ENCODE results near the gene SH3BP2.

SH3BP2 gene

GRCh38 chr4:2856266-2856665 is 63.4 kb downstream of the SH3BP2 start:
- no peak for DNase-seq (ENCODE audit: low spot score)

DNA sequence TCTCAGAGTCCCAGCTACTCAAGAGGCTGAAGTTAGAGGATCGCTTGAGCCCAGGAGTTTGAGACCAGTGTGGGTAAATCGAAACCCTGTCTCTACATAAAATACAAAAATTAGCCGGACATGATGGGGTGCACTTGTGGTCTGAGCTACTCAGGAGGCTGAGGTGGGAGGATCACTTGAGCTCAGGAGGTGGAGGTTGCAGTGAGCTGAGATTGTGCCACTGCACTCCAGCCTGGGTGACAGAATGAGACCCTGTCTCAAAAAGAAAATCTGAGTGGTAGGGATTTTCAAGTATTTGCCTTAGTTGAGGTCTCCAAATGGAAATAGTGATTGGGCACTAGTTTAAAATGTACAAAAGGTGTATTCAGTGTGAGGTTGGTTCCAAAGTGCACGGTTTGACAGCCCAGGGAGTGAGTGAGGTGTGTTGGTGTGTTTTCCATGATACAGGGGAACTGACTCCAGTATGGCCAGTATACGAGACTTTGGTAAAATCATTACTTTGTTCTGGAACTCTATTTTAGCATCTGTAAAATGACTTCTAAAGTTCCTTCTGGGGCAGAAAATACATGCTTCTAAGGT is 64.6 kb downstream of the SH3BP2 start:
- DNase-seq (ENCODE audit: low spot score) = no peak

GRCh38 chr4:2858451-2859217 is 65.7 kb downstream of the SH3BP2 start:
- DNase-seq (ENCODE audit: low spot score) = no peak

DNA sequence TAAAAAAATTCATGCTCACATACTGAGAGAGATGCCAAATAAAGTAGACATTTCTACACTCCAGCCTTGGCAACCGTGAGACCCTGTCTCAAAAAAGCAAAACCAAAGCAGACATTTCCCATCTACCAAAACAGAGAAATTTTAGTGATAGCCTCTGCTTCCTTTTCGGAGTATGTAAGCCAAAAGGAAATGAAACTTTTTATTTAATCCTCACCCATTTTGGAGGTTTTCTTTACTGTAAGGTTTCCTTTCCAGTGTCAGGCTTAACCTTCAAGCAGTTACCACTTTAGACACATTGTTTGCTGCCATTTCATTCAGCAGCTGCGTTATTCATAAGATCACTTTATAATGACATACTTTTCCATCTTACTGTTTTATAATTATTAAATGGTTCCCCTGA is 66.6 kb downstream of the SH3BP2 start:
- no peak for DNase-seq (ENCODE audit: low spot score)

DNA sequence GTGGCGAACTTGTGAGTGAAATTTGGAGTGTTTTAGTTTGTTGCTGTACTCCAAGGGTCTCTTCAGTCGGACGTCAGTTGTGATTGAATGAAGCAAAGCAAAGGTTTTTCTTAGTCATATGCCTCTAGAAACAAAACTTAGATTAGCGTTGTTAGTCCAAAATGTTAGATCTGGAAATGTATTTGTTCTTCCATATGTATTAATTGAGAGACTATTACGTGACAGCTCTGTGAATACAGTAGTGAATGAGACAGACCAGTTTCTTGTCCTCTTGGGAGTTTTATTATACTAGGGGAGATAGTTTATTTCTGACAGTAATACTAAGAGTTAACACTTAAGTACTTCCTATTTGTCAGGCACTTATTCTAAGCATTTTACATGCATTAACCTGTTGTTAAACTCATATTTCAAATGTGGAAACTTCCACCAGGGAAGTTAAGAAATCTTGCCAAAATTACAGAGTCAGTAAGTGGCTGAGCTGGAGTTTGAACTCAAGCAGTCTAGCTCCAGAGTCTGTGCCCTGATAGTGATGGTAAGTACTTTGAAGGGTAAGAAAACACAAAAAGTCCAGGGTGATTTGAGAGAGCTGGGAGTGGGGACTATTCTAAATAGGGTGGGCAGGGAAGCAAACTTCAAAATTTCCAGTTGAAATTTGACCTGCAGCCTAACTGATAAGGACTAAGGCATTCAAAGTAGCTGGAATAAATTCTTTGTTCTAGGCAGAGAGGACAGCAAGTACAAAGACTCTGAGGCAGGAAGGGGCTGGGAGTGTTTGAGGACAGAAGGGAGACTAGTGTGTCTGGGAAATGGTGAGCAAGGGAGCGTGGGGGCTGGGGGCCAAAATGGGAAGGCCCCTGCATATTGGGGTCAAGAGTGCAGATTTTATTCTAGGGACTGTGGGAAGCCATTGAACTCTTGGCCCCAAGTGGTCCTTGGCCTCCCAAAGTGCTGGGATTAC is 67.8 kb downstream of the SH3BP2 start:
- no peak for DNase-seq (ENCODE audit: low spot score)

- DNase-seq (ENCODE audit: low spot score) = no peak
Measured at GRCh38 chr4:2861631-2862436, 68.9 kb downstream of the SH3BP2 start.

- DNase-seq (ENCODE audit: low spot score) = no peak
Measured at GRCh38 chr4:2862528-2862927, 69.6 kb downstream of the SH3BP2 start.

- DNase-seq (ENCODE audit: low spot score) = no peak
Measured at GRCh38 chr4:2863649-2864048, 70.8 kb downstream of the SH3BP2 start.

GRCh38 chr4:2865196-2865780 is 72.4 kb downstream of the SH3BP2 start:
- DNase-seq (ENCODE audit: low spot score) = no peak

GRCh38 chr4:2866160-2866861 is 73.4 kb downstream of the SH3BP2 start:
- DNase-seq (ENCODE audit: low spot score) = no peak

GRCh38 chr4:2866891-2867290 is 74.0 kb downstream of the SH3BP2 start:
- no peak for DNase-seq (ENCODE audit: low spot score)

DNA sequence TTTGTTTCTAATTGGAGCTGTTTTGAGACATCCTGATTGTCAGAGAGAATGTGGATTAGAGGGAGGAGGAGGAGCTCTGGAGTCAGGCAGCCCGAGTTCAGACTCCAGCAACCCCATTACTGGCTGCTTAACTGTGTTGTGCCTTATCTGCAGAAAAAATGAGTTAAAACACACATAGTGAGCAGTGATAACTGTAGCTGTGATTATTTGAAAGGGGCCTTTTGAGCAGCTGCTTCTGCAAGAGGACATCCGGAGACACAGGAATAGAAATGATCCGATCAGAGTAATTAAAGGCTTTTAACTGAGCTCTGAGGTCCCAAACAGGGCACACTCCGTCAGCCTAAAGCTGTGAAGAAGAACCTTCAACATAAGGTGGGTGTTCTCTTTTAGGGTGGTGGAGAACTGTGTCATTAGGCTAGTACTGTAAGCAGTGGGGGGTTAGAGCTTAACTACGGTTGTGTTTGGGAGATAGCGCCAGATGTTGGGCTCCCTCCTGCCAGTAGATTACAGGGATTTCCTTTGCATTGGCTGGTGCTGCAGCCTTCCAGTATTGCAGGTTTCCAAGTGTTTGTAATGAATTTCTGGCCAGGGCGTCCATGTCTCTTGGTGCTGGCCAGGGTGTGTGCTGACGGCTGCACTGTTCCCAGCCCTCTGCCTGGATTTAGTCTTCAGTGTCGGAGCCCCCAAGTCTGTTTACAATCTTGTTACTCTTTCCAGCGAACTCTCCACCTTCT is 75.0 kb downstream of the SH3BP2 start:
- peak; percentile 83 for DNase-seq (ENCODE audit: low spot score)

DNA sequence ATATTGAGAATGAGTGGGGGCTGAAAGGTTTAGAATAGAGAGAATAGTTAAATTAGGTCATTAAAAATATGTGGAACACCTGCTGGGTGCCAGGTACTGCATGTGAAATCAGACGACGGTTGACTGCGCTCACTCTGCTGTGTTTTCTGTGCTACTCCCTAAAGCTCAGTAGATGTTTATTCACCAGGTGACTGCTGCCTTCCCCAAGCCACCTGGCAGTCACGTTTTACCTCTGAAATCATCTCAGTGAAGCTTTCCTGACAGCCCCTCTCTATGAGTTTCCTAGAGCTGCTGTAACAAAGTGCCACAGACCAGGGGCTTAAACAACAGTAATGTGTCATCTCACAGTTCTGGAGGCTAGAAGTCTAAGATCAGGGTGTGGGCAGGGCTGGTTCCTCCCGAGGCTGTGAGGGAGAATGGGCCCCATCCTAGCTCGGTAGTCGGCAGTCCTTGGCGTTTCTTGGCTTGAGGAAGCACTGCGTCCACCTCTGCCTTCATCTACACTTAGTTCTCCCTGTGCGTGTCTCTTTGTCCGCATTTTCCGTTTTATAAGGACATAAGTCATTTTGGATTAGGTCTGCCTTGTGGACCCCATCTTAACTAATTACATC is 76.1 kb downstream of the SH3BP2 start:
- DNase-seq (ENCODE audit: low spot score) = no peak

- DNase-seq (ENCODE audit: low spot score) = no peak
Measured at GRCh38 chr4:2869659-2870058, 76.8 kb downstream of the SH3BP2 start.

GRCh38 chr4:2870082-2870481 is 77.2 kb downstream of the SH3BP2 start:
- no peak for DNase-seq (ENCODE audit: low spot score)

DNA sequence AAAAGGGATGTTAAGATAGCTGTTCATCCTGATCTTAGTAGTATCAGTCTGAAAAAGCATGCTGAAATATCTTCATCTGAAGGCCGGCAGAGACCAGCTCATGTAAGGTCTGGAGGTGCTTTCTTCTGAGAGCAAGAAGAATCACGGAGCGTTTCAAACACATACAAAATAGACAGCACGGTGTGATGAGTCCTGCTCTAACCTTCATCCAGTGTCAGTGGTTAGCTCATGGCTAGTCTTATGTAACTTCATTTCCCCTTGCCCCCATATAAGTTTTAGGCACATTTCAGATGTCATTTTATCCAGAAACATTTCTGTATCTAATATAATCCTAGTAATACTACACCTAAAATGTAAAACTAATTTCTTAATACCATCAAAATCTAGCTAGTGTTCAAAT is 78.6 kb downstream of the SH3BP2 start:
- DNase-seq (ENCODE audit: low spot score) = no peak

DNA sequence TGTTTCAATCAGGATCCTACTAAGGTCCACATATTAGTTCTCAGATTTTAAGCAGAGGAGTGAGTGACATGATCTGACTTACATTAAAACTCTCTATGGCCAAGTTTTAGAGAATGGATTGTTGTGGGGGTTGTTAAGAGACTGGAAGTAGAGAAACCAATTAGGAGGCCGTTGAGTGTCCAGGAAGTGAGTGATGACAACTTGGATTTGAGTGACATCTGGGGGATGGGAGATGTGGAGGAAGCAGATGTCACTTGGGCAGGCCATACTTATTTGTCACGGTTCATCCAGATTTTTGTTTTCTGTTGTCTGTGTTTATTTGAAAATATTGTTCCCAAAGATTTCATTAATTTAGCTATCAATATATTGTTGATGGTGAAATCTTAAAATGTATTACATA is 79.0 kb downstream of the SH3BP2 start:
- no peak for DNase-seq (ENCODE audit: low spot score)

DNA sequence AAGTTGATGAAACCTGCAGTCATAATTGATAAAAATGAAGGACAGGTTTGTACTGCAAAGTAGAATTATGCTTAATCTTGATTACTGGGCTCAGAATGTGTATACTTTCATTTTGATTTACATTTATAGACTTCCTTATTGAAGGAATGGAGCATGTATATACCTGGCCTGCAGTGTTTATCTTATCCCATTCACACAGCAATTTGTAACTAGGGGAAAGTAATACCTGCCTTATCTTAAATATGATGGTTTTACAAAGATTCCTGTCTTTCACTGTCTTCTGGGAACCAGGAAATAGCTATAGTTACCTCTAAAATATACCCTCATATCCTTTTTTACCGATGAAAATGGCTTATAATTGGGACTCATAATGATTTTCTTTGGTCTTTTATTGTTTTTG is 80.4 kb downstream of the SH3BP2 start:
- no peak for DNase-seq (ENCODE audit: low spot score)

- DNase-seq (ENCODE audit: low spot score) = no peak
Measured at GRCh38 chr4:2874861-2875260, 82.0 kb downstream of the SH3BP2 start.

GRCh38 chr4:2875556-2875955 is 82.7 kb downstream of the SH3BP2 start:
- DNase-seq (ENCODE audit: low spot score) = no peak

Measured in D341Med (cell line).